GM12874 (cell line): ENCODE data around the gene MRPS12.

Source experiments
- TF ChIP-seq, protein P1 (sequence below): IDR thresholded peaks from 2 replicates; pipeline ENCODE4 v1.5.1; 2011; ENCODE audit warnings: low read depth, mild to moderate bottlenecking, control low read depth, low read length, moderate library complexity; ENCODE audit not compliant: insufficient read depth

The MRPS12 gene

DNA sequence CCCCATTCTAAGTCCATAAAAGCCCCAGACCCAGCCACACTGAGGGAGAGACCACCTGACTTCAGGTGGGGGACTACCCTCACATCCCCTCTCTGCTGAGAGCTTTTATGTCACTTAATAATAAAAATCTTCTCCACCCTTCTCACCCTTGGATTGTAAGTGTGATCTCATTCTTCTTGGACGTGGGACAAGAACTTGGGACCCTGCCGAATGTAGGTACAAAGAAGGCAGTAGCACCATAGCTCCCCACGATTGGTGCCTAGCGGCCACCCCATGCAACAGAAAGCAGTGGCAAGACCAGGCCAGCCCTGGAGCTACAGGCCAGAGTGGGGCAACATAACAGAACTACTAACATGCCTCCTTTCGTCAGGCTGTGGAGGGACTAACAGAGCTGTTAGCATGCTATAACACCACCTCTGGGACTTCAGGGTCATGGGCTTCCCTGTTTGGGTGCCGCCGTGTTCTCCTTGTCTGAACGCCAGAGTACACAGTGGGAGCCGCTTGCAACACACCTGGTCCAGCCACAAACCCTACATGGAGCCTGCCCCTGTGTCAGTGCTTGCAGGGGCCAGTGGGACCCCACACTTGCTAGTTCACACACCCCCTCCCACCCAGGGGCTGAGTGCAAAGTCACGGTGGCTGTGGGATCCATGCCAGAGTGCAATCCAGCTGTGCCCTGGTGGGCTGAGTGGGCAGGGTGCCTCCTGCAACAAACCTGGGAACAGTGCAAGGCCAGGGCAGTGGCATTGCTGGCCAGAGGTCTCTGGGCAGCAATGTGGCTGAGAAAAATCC, 50.0 kb downstream of the MRPS12 start:
- TF ChIP-seq, protein P1, sequence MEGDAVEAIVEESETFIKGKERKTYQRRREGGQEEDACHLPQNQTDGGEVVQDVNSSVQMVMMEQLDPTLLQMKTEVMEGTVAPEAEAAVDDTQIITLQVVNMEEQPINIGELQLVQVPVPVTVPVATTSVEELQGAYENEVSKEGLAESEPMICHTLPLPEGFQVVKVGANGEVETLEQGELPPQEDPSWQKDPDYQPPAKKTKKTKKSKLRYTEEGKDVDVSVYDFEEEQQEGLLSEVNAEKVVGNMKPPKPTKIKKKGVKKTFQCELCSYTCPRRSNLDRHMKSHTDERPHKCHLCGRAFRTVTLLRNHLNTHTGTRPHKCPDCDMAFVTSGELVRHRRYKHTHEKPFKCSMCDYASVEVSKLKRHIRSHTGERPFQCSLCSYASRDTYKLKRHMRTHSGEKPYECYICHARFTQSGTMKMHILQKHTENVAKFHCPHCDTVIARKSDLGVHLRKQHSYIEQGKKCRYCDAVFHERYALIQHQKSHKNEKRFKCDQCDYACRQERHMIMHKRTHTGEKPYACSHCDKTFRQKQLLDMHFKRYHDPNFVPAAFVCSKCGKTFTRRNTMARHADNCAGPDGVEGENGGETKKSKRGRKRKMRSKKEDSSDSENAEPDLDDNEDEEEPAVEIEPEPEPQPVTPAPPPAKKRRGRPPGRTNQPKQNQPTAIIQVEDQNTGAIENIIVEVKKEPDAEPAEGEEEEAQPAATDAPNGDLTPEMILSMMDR, result no peak
